Measurements from ENCODE around the gene WDR33.

The WDR33 gene

DNA sequence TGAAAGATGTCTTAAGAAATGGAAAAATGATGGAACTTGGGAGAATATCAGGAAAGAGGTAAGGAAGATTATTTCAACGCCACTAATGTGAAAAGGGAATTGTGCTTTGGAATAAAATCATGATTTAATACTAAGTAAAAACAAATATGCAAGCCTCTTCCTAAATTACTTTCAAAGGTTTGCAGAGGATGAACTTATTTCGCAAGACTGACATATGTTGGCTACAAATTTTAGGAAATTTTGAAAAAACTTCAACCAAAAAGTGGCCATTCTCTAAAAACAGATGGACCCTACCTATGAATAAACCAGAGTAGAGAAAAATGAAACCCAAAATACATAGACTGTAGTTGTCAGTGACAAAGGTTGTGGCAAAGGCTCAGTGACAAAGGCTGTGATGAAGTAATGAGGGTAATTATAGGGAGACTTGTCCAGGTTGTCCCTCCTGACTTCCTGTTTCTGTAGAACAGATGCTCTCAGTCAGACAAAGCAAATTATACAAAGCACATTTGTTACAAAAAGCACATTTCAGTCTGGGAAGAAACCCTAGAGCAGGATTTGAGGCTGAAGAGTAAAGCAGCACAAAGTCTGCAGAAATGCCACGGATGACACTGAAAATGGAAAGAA lies 70.2 kb downstream of the WDR33 start:
- Histone ChIP-seq H3K27me3 (ENCODE audit: low read depth, low read length) (no peaks in the 10 kb centered on the region), H3K79me2 (ENCODE audit: low read length) (peaks cover 33% of the 10 kb centered on the region; the same call in 1 of the 2 replicates), H3K9me3 (ENCODE audit: insufficient read depth, low read length) (no peaks in the 10 kb centered on the region), H3K4me2 (ENCODE audit: low read length) (peak overlapping the region; percentile 14; the same call in 1 of the 2 replicates), H3K9ac (ENCODE audit: low read length) (no peak overlapping the region), H2AFZ (ENCODE audit: low read depth, low read length) (no peak overlapping the region), H3K27ac (ENCODE audit: low read length) (no peak overlapping the region), H3K36me3 (replicated peaks; ENCODE audit: low read depth, low read length) (peaks cover 52% of the 10 kb centered on the region), H4K20me1 (ENCODE audit: insufficient read depth, low read length) (no peaks in the 10 kb centered on the region), H3K4me3 (ENCODE audit: low read length) (no peak overlapping the region), H3K4me1 (ENCODE audit: low read length) (peaks cover 68% of the 10 kb centered on the region)
- TF ChIP-seq EZH2phosphoT487 (IDR thresholded peaks at IDR 0.05; ENCODE audit: low read depth) = no peak
- TF ChIP-seq, protein P1, sequence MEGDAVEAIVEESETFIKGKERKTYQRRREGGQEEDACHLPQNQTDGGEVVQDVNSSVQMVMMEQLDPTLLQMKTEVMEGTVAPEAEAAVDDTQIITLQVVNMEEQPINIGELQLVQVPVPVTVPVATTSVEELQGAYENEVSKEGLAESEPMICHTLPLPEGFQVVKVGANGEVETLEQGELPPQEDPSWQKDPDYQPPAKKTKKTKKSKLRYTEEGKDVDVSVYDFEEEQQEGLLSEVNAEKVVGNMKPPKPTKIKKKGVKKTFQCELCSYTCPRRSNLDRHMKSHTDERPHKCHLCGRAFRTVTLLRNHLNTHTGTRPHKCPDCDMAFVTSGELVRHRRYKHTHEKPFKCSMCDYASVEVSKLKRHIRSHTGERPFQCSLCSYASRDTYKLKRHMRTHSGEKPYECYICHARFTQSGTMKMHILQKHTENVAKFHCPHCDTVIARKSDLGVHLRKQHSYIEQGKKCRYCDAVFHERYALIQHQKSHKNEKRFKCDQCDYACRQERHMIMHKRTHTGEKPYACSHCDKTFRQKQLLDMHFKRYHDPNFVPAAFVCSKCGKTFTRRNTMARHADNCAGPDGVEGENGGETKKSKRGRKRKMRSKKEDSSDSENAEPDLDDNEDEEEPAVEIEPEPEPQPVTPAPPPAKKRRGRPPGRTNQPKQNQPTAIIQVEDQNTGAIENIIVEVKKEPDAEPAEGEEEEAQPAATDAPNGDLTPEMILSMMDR (IDR thresholded peaks at IDR 0.05; ENCODE audit: low read depth, low read length) = no peak

DNA sequence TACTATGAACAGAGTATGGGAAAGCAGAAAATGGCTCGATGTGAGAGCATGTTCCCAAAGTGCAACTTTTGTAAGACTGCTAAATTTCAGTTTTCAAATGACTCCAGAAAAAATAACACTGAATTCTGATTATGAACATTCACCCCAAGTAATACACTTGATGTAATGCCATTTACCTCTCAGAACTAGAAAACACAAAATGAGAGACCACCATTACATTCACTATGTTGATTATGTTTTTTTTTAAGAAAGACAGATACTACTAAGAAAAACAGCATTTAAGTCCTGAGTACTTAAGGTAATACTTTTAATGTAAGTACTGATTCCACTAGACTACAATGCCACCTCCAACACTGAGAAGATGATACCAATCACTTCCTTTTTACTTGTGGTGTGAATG lies 71.2 kb downstream of the WDR33 start:
- H3K36me3 ChIP-seq (replicated peaks; ENCODE audit: low read depth, low read length) = peaks cover 43% of the 10 kb centered on the region
- peaks cover 78% of the 10 kb centered on the region for H3K4me1 ChIP-seq (ENCODE audit: low read length)
- no peak overlapping the region for H2AFZ ChIP-seq (ENCODE audit: low read depth, low read length)
- no peaks in the 10 kb centered on the region for H4K20me1 ChIP-seq (ENCODE audit: insufficient read depth, low read length)
- peaks cover 40% of the 10 kb centered on the region for H3K79me2 ChIP-seq (ENCODE audit: low read length)
- H3K27me3 ChIP-seq (ENCODE audit: low read depth, low read length) = no peaks in the 10 kb centered on the region
- peak overlapping the region; percentile 26 for H3K27ac ChIP-seq (ENCODE audit: low read length)
- TF ChIP-seq, protein P1 (IDR thresholded peaks at IDR 0.05; ENCODE audit: low read depth, low read length) = no peak
- no peak for TF ChIP-seq EZH2phosphoT487 (IDR thresholded peaks at IDR 0.05; ENCODE audit: low read depth)
- peak overlapping the region; percentile 23 for H3K4me2 ChIP-seq (ENCODE audit: low read length)
- no peaks in the 10 kb centered on the region for H3K9me3 ChIP-seq (ENCODE audit: insufficient read depth, low read length)
- H3K9ac ChIP-seq (ENCODE audit: low read length) = no peak overlapping the region
- H3K4me3 ChIP-seq (ENCODE audit: low read length) = no peak overlapping the region

DNA sequence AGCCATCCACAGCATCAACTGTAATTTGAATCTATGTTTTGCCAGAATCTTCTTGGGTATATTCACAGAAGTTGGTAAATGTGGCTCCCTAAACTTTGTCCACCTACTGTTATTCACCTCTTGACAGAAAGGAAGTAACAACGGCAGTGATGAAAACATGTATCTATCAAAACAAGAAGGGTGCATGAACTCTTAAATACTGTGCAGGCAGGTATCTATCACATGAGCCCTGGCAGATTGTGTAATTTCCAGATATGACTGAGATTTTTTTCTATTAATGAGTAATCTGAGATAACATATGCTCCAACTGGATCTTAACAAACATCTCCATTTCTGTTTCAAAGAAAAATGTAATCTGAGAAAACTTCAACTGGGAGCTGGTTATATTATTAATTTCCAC lies 73.1 kb downstream of the WDR33 start:
- peak overlapping the region; percentile 7; the same call in 1 of the 2 replicates for H3K9ac ChIP-seq (ENCODE audit: low read length)
- TF ChIP-seq, protein P1 (IDR thresholded peaks at IDR 0.05; ENCODE audit: low read depth, low read length) = no peak
- TF ChIP-seq EZH2phosphoT487 (IDR thresholded peaks at IDR 0.05; ENCODE audit: low read depth) = no peak
- H3K36me3 ChIP-seq (replicated peaks; ENCODE audit: low read depth, low read length) = peaks cover 38% of the 10 kb centered on the region
- peaks cover 41% of the 10 kb centered on the region for H3K79me2 ChIP-seq (ENCODE audit: low read length)
- H3K27ac ChIP-seq (ENCODE audit: low read length) = peak overlapping the region; percentile 69
- H3K4me2 ChIP-seq (ENCODE audit: low read length) = peak overlapping the region; percentile 52
- no peaks in the 10 kb centered on the region for H4K20me1 ChIP-seq (ENCODE audit: insufficient read depth, low read length)
- peak overlapping the region; percentile 40 for H3K4me3 ChIP-seq (ENCODE audit: low read length)
- no peaks in the 10 kb centered on the region for H3K9me3 ChIP-seq (ENCODE audit: insufficient read depth, low read length)
- peaks cover 77% of the 10 kb centered on the region for H3K4me1 ChIP-seq (ENCODE audit: low read length)
- no peaks in the 10 kb centered on the region for H3K27me3 ChIP-seq (ENCODE audit: low read depth, low read length)
- no peak overlapping the region for H2AFZ ChIP-seq (ENCODE audit: low read depth, low read length)

GRCh38 chr2:127735537-127736399 lies 75.2 kb downstream of the WDR33 start:
- Histone ChIP-seq H3K79me2 (ENCODE audit: low read length) (peaks cover 38% of the 10 kb centered on the region), H3K27ac (ENCODE audit: low read length) (peak overlapping the region; percentile 32), H3K36me3 (replicated peaks; ENCODE audit: low read depth, low read length) (peaks cover 30% of the 10 kb centered on the region), H2AFZ (ENCODE audit: low read depth, low read length) (no peak overlapping the region), H3K27me3 (ENCODE audit: low read depth, low read length) (no peaks in the 10 kb centered on the region), H3K4me2 (ENCODE audit: low read length) (peak overlapping the region; percentile 62), H4K20me1 (ENCODE audit: insufficient read depth, low read length) (no peaks in the 10 kb centered on the region), H3K9ac (ENCODE audit: low read length) (0 out of 2 replicates have a peak overlapping the region, but pooled peaks have one; percentile 23), H3K9me3 (ENCODE audit: insufficient read depth, low read length) (no peaks in the 10 kb centered on the region), H3K4me3 (ENCODE audit: low read length) (peak overlapping the region; percentile 36), H3K4me1 (ENCODE audit: low read length) (peaks cover 69% of the 10 kb centered on the region)
- TF ChIP-seq EZH2phosphoT487 (IDR thresholded peaks at IDR 0.05; ENCODE audit: low read depth) = no peak
- TF ChIP-seq, protein P1 (IDR thresholded peaks at IDR 0.05; ENCODE audit: low read depth, low read length) = no peak

Data from OCI-LY3 (cell line).